ENCODE measurements around the gene UNC45A. TPM values are rescaled to one million over a fixed set of nuclear protein-coding genes. Genes with fewer than 3 reads are reported as not detected.

UNC45A gene
- total RNA-seq, 4 donors from 2014 or later: 38.7 to 76.0 (median 64.2) TPM

- peak overlapping the region in 1 of 4 donors; percentile 16 for H3K27ac ChIP-seq
- intact Hi-C loops (cut with DNase I): no loop called here
- no peaks in the 10 kb centered on the region for H3K9me3 ChIP-seq
- no peak overlapping the region for H3K4me3 ChIP-seq
- H3K36me3 ChIP-seq: no peaks in the 10 kb centered on the region
- H3K4me1 ChIP-seq: peaks cover 0 to 50% (median 5%) of the 10 kb centered on the region in 3 donors
- 81 to 87% methylated on average over 6 of the region's 6 CpGs for WGBS, 2 donors
- H3K27me3 ChIP-seq: no peaks in the 10 kb centered on the region
- no peak for DNase-seq
- TF ChIP-seq CTCF (IDR thresholded peaks at IDR 0.05) (no peak), POLR2A (IDR thresholded peaks at IDR 0.05) (no peak)
Measured at GRCh38 chr15:90991587-90992285, 56.7 kb downstream of the UNC45A start.

GRCh38 chr15:90994059-90994416 is 59.0 kb downstream of the UNC45A start:
- Histone ChIP-seq H3K4me3 (peak overlapping the region; percentile 72 to 100 (median 81)), H3K4me1 (peaks cover 0 to 30% (median 0%) of the 10 kb centered on the region in 3 donors), H3K36me3 (peaks cover 0 to 21% (median 8%) of the 10 kb centered on the region in 3 donors), H3K9me3 (no peaks in the 10 kb centered on the region), H3K27me3 (no peaks in the 10 kb centered on the region), H3K27ac (peak overlapping the region; percentile 90 to 98 (median 97))
- intact Hi-C loops (cut with DNase I): no loop called here
- 0 to 2% methylated on average over 20 to 30 of the region's 50 CpGs for WGBS, 2 donors
- TF ChIP-seq CTCF (IDR thresholded peaks at IDR 0.05) (no peak), POLR2A (IDR thresholded peaks at IDR 0.05) (no peak)
- no peak for DNase-seq

- DNase-seq: peak; percentile 90
- H3K27me3 ChIP-seq: no peaks in the 10 kb centered on the region
- H3K36me3 ChIP-seq: peaks cover 0 to 28% (median 14%) of the 10 kb centered on the region in 3 donors
- peak within 1 kb of the TSS; percentile 72 to 100 (median 81) for H3K4me3 ChIP-seq
- WGBS, 2 donors: 0 to 1% methylated on average over 11 to 51 of the region's 75 CpGs
- intact Hi-C loops (cut with DNase I): no loop called here
- H3K27ac ChIP-seq: peak within 1 kb of the TSS; percentile 90 to 98 (median 97)
- H3K9me3 ChIP-seq: no peaks in the 10 kb centered on the region
- peaks cover 0 to 30% (median 0%) of the 10 kb centered on the region in 3 donors for H3K4me1 ChIP-seq
- TF ChIP-seq POLR2A (IDR thresholded peaks at IDR 0.05) (peak in 2 of 4 donors; percentile 74 to 78), CTCF (IDR thresholded peaks at IDR 0.05) (peak in 1 of 6 experiments; percentile 10)
Measured at GRCh38 chr15:90994417-90995311, 59.6 kb downstream of the UNC45A start, which contains the start of gene PRC1. Gene PRC1, minus strand, starts transcription at chr15:90994535. Its CDS starts 118 bp downstream, at chr15:90994417.

GRCh38 chr15:90998737-90999136 is 63.7 kb downstream of the UNC45A start:
- H3K4me3 ChIP-seq: no peak overlapping the region
- 88 to 92% methylated on average over 8 of the region's 8 CpGs for WGBS, 2 donors
- DNase-seq: no peak
- H3K36me3 ChIP-seq: peaks cover 10 to 68% (median 28%) of the 10 kb centered on the region in 3 donors
- no peaks in the 10 kb centered on the region for H3K9me3 ChIP-seq
- intact Hi-C loops (cut with DNase I): no loop called here
- H3K27me3 ChIP-seq: no peaks in the 10 kb centered on the region
- peaks cover 0 to 16% (median 0%) of the 10 kb centered on the region in 3 donors for H3K4me1 ChIP-seq
- no peak overlapping the region for H3K27ac ChIP-seq
- TF ChIP-seq CTCF (IDR thresholded peaks at IDR 0.05): no peak
- no peak for TF ChIP-seq POLR2A (IDR thresholded peaks at IDR 0.05)

- H3K36me3 ChIP-seq: peaks cover 13 to 93% (median 41%) of the 10 kb centered on the region in 3 donors
Measured at GRCh38 chr15:91001209-91001608, 66.1 kb downstream of the UNC45A start.

More at GRCh38 chr15:91001209-91001608, 66.1 kb downstream of the UNC45A start:
- 83 to 91% methylated on average over 3 of the region's 3 CpGs for WGBS, 2 donors
- intact Hi-C loops (cut with DNase I): no loop called here
- no peaks in the 10 kb centered on the region for H3K4me1 ChIP-seq
- H3K27ac ChIP-seq: no peak overlapping the region
- H3K27me3 ChIP-seq: no peaks in the 10 kb centered on the region
- no peak for DNase-seq
- TF ChIP-seq POLR2A (IDR thresholded peaks at IDR 0.05) (no peak), CTCF (IDR thresholded peaks at IDR 0.05) (no peak)
- no peaks in the 10 kb centered on the region for H3K9me3 ChIP-seq
- H3K4me3 ChIP-seq: no peak overlapping the region
